Activated CD4-positive, alpha-beta T cell treated with anti-CD3 and anti-CD28 coated beads for 4 hours (primary cell): ENCODE data around the gene TMEM117.

Experiments
- DNase-seq, 2 donors: peaks; one replicate each; pipeline ENCODE4 v3.0.0-alpha.2; 2020

The TMEM117 gene

GRCh38 chr12:43835656-43836474 is at the start of gene TMEM117:
TMEM117 (plus strand) TSS chr12:43836081.
- DNase-seq: peak; percentile 42 to 53

- no peak for DNase-seq
These were observed 48.8 kb upstream of the TMEM117 start for GRCh38 chr12:43786899-43787693.

GRCh38 chr12:43789941-43790340 is 45.9 kb upstream of the TMEM117 start:
- DNase-seq: no peak

GRCh38 chr12:43795716-43796280 is 40.1 kb upstream of the TMEM117 start:
- no peak for DNase-seq

- no peak for DNase-seq
These were observed 38.2 kb upstream of the TMEM117 start for GRCh38 chr12:43797561-43798217.

GRCh38 chr12:43805149-43805859 is 30.6 kb upstream of the TMEM117 start:
- DNase-seq: no peak

GRCh38 chr12:43805860-43806736 is 29.8 kb upstream of the TMEM117 start, which contains the start of gene TWF1:
TWF1 (minus strand) TSS chr12:43806317; CDS start chr12:43806245, 72 bp downstream.
- DNase-seq: peak; percentile 79

- DNase-seq: no peak
These were observed 29.2 kb upstream of the TMEM117 start for GRCh38 chr12:43806737-43807072.

- no peak for DNase-seq
These were observed 28.5 kb upstream of the TMEM117 start for GRCh38 chr12:43807386-43807785.

GRCh38 chr12:43812057-43812456 is 23.8 kb upstream of the TMEM117 start:
- no peak for DNase-seq

GRCh38 chr12:43812926-43813325 is 23.0 kb upstream of the TMEM117 start:
- no peak for DNase-seq

- no peak for DNase-seq
These were observed 20.5 kb upstream of the TMEM117 start for GRCh38 chr12:43815416-43815815.

- DNase-seq: no peak
These were observed 19.7 kb upstream of the TMEM117 start for GRCh38 chr12:43816168-43816567.

GRCh38 chr12:43824207-43824775 is 11.6 kb upstream of the TMEM117 start:
- no peak for DNase-seq

GRCh38 chr12:43826681-43827080 is 9.2 kb upstream of the TMEM117 start:
- no peak for DNase-seq

- no peak for DNase-seq
These were observed 8.8 kb upstream of the TMEM117 start for GRCh38 chr12:43827093-43827492.

- peak; percentile 3 to 8 for DNase-seq
These were observed 3.3 kb upstream of the TMEM117 start for GRCh38 chr12:43832463-43833168.

GRCh38 chr12:43835264-43835655 is 621 bp upstream of the TMEM117 start:
- DNase-seq: peak; percentile 1 to 6

GRCh38 chr12:43836475-43836989 is 651 bp downstream of the TMEM117 start:
- peak; percentile 33 to 39 for DNase-seq

GRCh38 chr12:43840338-43840737 is 4.5 kb downstream of the TMEM117 start:
- DNase-seq: no peak
